Measurements from ENCODE around the gene JSRP1.

GRCh38 chr19:2271234-2272103, 15.3 kb upstream of the JSRP1 start:
- no peak for TF ChIP-seq ZNF274 (IDR thresholded peaks at IDR 0.05; ENCODE audit: low read depth, low read length)
- no peak for TF ChIP-seq YY1 (IDR thresholded peaks at IDR 0.05; ENCODE audit: insufficient read depth, insufficient read length)
